ENCODE data around the gene PIP4K2C.

PIP4K2C gene

GRCh38 chr12:57590864-57591781 is at the start of gene PIP4K2C:
Gene PIP4K2C, plus strand, starts transcription at chr12:57591192. Its CDS starts 98 bp downstream, at chr12:57591290.
- intact Hi-C loops (cut with DNase I), result no loop called here
- peak; percentile 40 to 91 (median 80) for DNase-seq

GRCh38 chr12:57541717-57542116 is 49.3 kb upstream of the PIP4K2C start:
- intact Hi-C loops (cut with DNase I), result no loop called here
- no peak for DNase-seq

GRCh38 chr12:57543581-57543980 is 47.4 kb upstream of the PIP4K2C start:
- DNase-seq, result peak in 4 of 42 donors; percentile 18 to 51 (median 26)
- intact Hi-C loops (cut with DNase I), result no loop called here

DNA sequence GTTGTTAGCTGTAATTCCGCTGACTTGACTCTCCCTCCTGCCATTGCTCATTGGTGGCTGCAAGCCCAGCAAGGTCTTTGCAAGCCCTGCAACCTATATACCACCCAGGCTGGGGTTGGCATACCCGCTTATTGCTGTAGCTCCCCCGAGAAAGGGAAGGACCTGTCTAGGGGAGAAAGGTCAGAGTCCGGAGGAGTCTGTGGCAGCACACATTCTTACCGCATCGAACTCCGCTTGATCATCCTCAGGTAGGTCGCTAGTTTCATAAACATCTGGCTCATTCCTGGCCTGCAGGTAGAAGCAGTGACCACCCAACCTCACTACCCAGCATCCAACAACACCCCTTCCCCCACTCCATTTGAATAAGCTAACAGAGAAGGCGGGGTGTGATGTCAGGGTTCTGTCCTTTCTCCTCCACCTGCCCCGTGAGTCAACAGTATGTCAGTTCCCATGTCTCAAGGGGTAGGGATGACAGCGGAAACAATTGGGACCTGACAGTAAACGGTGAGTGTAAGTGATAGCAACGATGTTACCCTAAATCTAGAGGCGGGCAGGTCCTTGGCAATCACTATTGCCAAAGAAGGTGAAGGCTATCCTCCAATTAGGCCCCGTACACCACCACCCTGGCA is 45.1 kb upstream of the PIP4K2C start:
- intact Hi-C loops (cut with DNase I), result no loop called here
- DNase-seq, result no peak

- intact Hi-C loops (cut with DNase I), result no loop called here
- peak in 40 of 42 donors; percentile 87 to 99 (median 97) for DNase-seq
These were observed 44.3 kb upstream of the PIP4K2C start, which contains the start of gene DCTN2 for GRCh38 chr12:57546438-57547287. Gene DCTN2, minus strand, starts transcription at chr12:57547192. Its CDS starts 129 bp downstream, at chr12:57547063.

- intact Hi-C loops (cut with DNase I), result no loop called here
- DNase-seq, result peak in 2 of 42 donors; percentile 91 to 95
These were observed 43.5 kb upstream of the PIP4K2C start for GRCh38 chr12:57547288-57548012.

- no peak for DNase-seq
- intact Hi-C loops (cut with DNase I), result no loop called here
These were observed 43.0 kb upstream of the PIP4K2C start for GRCh38 chr12:57548013-57548315.

DNA sequence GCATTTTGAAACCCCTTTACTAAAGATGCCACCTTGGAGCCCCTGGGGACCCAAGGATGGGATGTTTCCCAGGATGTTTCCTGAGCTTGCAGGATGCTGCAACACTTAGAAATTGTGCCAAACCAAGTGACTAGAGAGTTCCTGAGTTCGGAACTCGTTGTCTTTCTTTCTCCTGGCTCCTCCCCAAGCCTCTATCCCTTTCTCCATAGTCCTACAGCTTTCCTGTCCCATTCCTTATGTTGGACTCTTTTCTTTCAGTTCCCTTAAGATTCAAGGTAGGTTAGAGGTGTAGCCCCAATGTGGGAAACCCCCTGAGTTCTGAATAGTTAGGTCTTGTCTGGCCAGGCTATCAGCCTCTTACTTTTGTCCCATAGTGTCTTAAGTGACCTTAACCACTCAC is 42.5 kb upstream of the PIP4K2C start:
- intact Hi-C loops (cut with DNase I), result no loop called here
- DNase-seq, result no peak

GRCh38 chr12:57549203-57549908 is 41.6 kb upstream of the PIP4K2C start:
- intact Hi-C loops (cut with DNase I), result no loop called here
- no peak for DNase-seq

- intact Hi-C loops (cut with DNase I), result no loop called here
- peak; percentile 13 to 87 (median 75) for DNase-seq
These were observed 40.9 kb upstream of the PIP4K2C start, which contains the start of gene KIF5A for GRCh38 chr12:57549909-57550640. Gene KIF5A, plus strand, starts transcription at chr12:57550044. Its CDS starts 228 bp downstream, at chr12:57550272.

- peak in 11 of 42 donors; percentile 6 to 41 (median 31) for DNase-seq
- intact Hi-C loops (cut with DNase I), result no loop called here
These were observed 40.1 kb upstream of the PIP4K2C start for GRCh38 chr12:57550641-57551549.

- DNase-seq, result no peak
- intact Hi-C loops (cut with DNase I), result no loop called here
These were observed 39.2 kb upstream of the PIP4K2C start for GRCh38 chr12:57551637-57552305.

DNA sequence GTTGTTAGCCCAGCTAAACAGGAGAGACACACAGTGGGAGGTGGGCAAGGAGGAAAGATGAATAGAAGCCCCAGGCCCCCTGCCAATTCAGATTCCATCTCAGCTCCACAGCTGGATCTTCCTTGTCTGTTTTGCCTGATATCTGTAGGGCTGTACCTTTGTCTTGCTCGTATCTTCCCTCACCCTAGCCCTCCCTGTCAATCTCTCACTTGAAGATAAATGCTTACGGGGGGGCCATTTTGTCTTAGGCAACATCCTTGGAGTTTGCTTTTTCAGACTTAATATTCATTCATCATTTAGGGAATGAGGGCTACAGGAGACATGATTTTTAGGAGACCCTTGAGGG is 38.7 kb upstream of the PIP4K2C start:
- no peak for DNase-seq

DNA sequence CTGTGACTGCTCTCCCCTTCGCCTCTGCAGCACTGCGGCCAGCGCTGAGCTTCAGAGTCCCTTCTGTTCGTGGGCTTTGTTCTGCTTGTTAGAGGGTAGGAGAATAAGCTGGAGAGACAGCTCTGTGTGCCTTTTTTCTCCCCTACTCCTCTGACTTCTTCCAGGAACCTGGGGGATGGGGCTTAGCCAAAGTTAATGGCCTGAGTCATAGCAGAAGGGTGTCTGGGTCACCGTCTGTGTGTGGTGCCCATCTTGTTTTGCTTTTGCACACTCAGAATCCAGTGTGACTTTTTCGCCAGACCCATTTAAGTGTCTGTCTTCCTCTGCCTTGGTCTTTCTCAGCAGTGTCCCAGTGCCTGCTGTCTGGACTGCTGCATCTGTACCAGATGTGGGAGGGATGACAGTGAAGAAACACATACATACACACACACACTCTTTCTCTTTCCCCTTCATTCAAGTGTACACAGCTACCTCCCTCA is 38.1 kb upstream of the PIP4K2C start:
- intact Hi-C loops (cut with DNase I), result no loop called here
- DNase-seq, result no peak

More for the DNA sequence above, 38.7 kb upstream of the PIP4K2C start:
- intact Hi-C loops (cut with DNase I), result no loop called here

- no peak for DNase-seq
- intact Hi-C loops (cut with DNase I), result no loop called here
These were observed 37.4 kb upstream of the PIP4K2C start for GRCh38 chr12:57553343-57554202.
